Globus pallidus (tissue), 1 donor: ENCODE measurements around the gene ZFP36L1.
"Not testable (repeated sequence)": the region's sequence is repeated elsewhere in the genome, so short reads cannot be mapped to it uniquely, and the experiment has no call there.

Experiments
- DNase-seq: peaks from one replicate; pipeline ENCODE4 v3.0.0-alpha.2; 2015; ENCODE audit warnings: low spot score

The ZFP36L1 gene

DNA sequence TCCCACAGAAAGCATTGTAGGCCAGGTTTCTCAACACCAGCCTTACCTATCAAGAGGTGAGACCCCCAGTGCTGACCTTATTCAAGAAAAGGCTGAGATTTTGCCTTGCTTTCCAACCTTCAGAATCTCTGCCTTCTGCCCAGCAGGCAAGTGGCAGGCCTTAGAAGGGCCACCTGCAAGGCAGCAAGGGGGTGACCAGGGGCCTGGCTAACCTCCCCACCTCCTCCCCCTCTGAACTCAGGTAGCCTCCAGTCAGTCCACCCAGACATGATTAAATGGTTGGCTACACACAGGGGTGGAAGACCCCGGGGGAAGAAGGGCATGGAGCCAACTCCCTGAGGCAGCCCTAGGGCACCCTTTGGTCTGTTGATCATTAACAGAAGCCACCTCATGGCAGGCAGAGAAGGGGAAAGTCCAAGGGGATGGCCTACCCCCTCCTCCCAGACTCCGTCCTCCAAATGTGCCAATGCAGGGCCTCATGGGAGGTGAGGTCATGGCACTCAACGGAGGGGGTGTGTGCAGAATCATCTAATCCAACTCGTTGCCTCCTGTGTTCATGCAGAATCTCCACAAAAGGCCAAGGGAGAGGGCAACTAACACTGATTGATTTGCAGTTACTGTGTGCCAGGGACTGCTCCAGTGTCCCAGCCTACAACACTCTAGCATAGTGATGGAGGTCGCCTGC is 8.5 kb downstream of the ZFP36L1 start:
- DNase-seq, result no peak

DNA sequence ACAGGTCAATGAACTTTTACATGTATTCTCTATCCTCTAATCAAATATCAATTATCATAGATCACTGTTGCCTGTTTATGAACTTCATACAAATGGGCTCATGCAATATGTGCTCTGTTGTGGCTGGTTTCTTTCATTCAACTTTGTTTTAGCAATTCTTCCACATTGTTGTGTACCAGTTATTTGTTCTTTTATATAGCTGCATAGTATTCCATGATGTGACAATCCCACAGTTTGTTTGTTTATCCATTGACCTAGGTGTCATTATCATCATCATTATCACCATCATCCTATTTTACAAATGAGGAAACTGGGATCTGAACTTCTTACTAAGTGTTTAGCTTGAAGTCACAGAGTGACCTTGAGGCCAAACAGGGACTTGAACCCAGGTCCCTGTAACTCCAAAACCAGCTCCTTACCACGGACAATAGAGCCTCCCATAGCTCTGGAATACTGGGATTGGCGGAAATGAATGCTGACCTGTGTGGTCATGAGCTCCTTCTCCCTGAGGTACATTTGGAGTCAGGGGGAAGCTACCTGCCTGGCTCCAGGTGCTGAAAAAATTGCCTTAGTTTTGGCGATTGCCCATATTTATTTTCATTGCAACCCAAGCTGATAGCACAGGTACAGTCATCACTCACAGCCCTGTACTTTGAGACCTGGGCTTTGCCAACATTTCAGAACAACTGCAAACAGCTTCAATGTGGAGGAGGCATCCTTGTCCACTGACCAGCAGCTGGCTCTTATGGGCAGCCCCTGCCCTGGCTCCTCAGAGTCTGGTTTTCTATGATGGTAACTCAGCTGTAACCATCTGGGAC is 9.2 kb downstream of the ZFP36L1 start:
- no peak for DNase-seq

DNA sequence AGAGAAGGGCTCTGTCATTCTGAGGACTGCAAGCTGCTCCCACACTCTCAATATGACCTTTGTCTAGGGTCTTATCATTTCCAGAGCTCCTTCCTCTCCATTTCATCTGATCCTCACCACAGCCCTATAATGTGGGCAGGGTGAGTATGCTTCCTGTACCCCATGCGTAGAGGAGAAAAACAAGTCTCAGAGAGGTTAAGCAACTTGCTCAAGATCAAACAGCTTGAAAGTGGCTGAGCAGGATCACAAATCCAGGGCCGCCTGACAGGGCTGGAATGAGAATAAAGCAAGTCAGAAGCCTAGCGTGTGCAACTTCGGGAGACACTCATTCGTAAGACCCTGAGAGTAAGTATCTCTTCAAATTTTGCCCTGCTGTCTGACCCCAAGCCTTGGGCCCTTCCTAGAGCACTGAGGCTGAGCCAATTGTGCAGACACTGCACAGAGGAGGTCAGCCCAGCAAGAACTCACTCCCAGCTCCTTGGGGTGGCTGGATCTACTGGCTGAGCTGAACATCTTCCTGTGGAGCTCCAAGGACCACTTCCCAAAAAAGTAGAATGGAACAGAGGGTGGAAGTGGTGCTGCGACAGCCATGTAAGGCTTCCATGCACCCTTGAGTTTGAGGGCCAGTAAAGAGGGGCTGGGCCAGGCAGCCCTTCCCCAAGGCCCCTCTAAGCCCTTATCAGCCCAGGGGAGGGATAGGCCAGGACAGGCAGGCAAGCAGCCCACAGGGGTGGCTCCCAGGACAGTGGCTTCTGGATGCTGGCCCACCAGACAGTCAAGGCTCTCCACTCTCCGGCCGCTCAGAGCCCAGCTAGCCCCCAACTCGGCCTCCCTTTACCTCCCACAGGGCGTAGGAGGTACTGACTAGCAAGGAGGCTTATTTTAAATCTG is 10.5 kb downstream of the ZFP36L1 start:
- no peak for DNase-seq

DNA sequence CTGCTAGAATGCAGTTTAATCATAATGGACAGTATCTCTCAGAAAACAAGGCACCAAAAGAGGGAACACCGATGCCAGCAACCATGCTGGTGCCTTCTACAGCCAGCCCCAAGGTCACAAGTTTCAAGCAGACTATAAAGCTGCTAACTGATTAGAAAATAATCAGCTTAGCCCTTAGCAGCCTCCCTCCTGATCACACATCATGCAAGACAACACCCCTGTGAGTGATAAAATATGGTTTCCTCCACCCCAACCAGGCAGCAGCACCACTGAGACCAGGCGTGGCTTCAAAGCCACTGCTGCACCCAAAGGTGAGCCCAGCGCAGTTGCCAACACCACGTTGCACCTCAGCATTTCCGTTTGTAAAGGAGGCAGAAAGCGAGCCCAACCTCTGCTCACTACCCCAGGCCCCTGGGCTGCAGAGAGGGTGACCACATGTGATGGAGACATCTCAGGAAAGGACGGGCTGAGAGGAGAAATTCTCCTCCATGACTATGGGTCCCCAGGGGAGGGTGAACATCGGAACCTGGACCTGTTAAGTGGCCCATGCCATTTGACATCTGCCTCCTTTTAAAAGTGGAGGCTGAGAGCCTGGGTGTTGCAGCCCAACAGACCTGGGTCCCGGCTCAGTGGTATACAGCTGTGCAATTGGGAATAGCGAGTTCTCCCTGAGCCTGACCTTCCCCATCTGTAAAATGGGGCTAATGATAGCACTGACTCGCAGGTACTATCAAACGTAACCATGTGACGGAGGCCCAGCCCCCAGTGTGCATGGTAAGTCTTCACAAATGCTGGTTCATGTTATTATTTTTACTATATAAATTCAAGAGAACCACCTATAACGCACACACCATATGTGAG is 11.5 kb downstream of the ZFP36L1 start:
- no peak for DNase-seq

DNA sequence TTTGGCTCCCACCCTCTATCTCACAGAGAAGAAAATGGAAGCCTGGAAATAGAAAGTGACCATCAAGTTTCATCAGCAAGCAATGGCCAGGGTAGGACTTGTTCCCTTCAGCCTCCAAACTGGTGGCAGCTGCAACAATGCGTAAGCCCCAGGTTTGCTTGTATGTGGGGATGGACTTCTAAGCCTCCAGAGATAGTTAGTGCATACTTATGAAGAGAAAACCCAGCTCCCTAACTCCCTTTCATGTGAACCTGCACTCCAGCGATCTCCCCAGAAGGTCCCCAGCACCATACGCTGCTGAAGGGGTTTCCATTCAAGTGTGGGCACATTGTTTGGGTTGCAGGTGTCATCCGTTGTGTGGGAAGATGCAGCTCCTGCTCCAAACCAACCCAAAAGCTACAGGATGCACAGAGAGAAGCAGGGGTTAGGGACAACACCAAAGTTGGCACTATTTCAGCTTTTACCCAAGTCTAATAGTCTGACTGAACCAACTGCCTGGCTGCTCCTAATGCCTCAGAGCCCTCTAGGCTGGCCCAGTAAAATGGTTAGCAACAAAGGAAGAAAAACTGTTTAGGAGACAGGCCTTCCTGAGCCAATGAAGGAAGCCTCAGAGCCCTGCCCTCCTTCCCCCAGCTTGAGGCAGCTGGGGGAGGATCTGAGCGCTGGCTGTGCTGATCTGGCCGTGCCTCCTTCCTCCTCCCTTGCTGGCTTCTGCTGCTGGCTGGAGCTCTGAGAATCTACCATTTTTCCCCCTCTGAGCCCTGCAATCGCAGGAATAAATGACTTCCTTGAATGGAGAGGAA is 12.3 kb downstream of the ZFP36L1 start:
- peak; percentile 58 for DNase-seq

DNA sequence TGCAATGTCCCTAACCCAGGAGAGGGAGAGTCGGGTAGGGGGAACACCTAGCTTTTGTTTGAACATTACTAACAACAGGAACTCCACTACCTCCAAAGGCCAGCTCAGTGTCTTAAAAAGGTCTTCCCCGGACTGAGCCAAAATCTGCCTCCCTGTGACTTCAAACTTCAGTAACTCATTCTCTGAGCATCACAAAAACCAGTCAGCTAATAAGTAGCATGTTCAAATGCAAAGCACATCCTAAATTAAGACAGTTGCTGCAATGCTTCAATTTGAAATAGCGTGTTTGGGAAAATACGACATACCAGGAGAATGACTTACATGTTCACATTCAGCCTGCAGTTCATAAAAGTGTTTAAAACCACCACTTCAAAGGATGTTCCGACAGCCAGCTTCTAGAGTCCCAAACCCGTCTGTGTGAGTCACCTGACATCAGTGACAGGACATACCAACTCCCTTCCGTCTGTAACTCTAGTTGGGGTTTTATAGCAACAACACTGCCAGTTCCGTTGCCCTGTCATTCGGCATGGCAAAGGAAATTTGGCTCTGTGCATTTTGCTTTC is 13.0 kb downstream of the ZFP36L1 start:
- DNase-seq, result no peak

DNA sequence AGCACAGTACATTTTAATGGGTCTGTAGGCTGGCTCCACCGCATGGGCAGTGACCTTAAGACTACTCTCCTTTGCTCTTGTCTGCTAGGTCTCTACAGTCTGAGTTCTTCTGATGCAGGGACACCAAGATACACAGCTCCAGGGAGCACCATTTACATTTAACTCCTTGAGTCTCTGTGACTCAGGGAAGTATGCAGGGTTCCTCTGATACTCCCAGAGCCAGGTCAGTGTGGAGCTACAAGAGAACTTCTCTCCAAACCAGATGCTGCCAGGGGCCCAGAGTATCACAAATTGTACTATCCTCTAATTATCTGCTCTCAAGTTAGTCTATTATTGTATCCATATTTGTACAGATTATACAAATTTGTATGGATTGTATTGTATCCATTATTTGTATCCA is 15.2 kb downstream of the ZFP36L1 start:
- no peak for DNase-seq

DNA sequence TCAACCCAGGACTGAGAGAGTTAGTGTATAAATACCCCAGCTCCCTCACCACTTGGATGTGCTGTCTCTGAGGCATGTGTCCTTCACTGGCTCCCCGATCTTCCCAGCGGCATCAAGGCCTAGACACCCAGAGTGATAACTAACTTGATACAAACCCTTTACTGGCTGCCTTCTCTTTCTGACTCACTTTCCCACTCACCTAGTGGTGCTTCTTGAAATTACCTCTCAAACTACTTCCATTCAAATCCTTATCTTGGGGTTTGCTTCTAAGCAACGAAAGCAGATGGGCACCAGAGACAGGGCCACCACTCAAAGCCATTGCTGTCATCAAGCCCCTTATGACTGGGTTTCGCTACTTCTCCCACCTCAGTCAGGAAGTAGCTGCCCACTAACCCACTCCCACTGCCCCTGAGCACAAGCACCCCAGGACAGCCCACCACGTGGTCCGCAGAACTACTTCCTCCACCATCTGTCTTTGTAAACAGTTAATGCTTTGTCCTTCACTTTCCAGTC is 17.2 kb downstream of the ZFP36L1 start:
- no peak for DNase-seq

DNA sequence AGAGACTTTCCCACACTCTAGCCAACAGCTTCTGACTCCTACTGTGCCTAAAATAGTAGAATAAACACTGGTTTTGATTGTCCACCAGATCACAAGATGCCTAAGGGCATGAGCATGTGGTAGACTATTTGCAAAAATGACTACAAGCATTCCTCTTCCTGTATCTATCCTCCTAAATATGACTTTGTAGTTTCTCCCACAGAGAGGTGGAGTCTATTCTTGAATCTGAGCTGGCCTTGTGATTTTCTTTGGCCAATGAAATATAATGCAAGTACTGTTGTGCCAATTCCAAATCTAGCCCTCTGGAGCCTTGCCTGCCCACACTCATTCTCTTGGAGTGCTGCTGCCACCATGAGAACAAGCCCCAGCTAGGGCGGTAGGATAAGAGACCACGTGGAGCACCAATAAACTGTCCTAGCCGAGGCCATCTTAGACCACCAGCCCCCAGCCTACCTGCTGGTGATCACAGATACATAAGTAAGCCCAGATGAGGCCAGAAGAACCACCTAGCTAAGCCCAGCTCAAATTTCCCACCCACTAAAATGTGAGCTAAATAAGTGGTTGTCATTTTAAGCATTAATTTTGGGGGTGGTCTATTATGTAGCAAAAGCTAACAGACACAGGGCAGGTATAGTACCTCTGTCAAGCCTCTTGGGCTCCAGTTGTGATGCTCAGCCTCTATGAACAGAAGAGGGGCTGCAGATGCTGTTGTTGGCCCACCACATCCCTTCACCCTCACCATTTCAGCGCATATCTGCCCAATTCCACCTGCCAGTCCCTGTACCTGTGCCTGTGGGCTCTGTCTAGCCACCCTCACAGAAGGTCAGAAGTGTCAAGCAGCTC is 17.9 kb downstream of the ZFP36L1 start:
- no peak for DNase-seq

DNA sequence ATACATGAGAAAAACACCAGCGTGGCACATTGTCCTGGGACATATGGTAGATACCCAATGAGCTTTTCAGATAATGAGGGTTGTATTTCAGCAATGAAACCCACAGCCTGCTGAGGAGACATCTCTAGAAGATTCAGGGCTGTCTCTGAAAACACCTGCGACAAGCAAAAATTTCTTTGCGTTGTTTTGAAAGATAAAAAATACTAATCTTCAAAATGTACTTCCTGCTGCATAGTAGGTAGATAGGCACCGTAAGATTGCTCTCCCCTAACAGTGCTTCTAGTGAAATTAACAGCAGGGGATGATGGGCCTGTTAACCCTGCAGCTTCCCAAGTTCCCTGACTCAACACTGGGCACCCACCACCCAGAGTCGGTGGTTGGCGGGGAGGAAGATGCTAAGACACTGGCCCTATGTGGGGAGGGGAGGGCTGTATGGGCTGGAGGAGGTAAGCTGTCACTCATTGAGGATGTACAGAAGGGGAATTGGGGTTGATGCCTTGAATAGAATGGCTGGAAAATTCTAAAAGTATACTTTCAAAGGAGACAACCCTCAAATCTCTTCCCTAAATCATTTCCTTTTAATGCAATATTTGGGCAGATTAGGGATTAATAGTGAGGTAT is 20.0 kb downstream of the ZFP36L1 start:
- no peak for DNase-seq

DNA sequence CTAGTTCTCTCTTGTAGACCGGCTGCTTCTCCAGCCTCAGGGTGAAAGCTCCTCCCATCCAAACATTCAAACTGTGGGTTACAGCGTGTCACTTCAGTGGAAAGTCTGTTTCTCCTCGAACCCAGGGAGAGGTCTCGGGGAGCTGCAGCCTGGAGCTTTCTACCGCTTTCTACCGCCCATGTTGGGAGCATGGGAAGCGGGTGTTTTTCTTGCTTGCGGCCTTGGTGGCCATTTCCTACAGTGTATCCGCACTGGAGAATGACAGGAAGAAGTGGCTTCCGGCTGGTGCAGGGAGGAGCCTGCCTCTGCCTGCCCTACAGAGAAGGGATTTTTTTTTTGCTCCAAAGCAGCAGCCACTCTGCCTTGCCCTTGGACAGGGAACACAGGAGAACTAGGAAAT is 21.2 kb downstream of the ZFP36L1 start:
- DNase-seq, result no peak

DNA sequence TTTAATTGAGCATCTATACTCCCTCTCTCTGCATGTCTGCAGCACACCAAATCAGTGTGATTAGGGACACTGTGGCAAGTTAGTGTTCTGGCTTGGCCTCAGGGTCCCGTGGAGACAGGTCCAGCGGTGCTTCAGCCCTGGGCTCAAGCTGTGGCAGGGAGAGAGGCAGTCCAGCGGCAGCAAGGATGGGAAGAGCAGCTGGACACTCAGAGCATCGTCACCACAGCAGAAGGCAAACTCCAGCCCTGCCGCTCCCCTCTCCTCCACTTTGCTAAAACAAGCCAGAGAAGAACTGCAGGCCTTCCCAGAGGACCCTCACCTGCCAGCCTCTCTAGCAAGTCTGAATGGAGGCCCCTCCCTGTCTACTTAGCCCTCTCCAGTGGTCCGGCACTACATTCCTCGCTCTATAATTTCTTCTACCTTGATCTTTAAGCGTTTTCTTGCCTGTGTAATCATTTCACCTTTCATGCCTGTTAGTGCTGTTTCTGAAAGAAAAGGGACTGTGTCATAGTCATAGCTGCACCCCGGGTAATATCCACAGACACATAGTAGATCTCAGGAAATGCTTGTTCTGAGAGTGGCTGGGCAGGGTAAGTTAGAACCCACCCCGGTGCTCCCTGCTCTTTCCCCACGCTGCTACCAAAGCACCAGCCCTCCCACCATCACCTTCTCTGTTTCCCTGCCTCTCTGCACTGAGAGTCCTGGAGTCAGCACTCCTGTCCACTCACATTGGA is 22.1 kb downstream of the ZFP36L1 start:
- DNase-seq, result no peak

DNA sequence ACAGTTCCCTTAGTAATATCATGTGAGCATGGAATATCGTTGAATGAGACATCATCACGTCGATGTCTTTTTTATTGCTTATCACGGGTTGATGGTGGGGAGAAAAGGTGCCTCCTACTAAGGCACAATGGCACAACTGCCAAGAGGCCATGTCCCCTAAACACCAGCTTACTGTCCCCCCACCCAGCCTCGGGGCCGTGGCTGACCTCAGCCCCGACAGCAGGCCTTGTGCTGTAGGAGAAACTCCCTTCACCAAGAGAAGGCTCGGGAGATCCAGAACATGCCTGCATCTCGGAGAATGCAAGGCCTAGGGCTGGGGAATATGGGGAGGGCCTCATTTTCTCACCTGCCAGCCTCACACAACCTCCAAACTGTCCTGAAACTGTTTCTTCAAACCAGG is 22.8 kb downstream of the ZFP36L1 start:
- DNase-seq, result no peak

DNA sequence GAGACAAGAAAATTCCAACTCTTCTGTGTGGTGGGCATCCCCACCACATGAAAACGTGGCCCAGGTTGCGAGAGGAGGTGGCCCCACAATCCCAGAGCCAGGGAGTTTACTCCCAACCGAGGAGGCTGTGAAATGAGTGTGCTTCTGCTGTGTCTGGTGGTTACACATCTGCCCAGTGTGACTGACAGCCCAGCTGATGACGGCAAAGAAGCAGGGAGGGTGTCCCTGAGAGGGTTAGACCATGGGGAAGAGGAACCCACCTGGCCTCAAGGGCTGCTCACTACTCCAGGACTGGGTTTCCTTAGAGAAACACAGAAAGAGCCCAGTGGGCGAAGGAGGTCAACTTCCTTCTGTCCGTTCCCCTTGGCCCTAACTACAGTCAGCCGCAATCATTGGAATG is 24.6 kb downstream of the ZFP36L1 start:
- DNase-seq, result no peak

DNA sequence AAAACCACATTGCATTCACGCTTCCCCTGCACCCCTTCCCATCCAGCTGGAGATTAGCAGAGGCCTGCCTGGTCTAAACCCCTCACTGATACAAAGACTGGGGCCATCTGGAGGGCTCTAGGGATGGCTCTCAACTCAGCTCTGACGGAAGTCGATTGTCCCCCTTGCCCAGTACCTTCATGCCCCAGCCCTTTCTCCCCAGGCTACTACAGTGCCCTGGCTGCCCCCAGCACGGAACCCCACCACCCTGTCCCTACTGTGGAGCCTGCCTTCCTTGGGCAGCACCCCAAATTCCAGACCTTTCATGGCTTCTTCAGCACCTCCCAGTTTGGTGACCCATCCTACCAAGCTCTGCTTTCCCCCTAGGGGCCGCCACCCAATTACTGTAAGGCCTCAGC is 25.6 kb downstream of the ZFP36L1 start:
- DNase-seq, result no peak

DNA sequence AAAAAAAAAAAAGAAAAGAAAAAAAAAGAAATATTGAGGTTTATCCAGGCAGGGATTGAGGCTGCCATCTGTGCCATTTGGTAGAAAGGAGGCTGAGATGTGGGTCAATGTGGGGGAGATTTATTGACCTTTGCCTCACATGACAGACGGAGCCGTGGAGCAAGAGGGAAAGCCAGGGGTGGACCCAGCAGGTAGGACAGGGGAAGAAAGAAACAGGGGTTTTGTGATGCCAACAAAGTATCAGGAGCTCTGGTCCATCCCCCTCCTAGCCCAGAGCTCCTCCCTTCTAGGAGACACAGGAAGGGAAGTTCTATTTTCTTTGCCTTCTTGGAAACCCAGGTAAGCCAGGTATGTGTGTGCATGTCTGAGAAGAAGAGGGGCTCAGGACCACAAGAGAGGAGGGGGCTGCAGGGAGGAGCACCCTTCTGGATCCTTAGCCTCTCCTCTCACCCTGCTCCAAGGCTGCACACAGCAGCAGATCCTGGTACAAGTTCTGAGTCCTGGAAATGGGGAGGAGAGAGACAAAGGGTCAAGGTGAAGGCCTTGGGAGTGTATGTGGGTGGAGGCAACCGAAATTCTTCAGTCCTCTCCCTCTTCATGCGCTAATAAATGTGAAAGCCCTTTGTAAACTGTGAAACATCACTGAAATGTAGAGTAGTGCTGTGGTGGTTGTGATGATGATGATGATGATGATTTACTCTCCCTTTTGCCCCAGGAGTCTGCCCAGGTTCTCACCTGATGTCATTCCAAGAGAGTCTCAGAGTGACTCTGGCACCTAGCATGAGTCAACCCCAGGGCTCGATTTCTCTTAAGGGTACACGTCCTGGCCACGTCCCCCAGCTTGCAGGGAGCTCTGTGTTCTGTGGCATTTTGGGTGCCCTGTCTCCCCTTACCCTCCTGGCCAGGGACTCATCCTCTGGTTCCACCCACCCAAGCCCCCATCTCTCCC is 26.3 kb downstream of the ZFP36L1 start:
- DNase-seq, result no peak

DNA sequence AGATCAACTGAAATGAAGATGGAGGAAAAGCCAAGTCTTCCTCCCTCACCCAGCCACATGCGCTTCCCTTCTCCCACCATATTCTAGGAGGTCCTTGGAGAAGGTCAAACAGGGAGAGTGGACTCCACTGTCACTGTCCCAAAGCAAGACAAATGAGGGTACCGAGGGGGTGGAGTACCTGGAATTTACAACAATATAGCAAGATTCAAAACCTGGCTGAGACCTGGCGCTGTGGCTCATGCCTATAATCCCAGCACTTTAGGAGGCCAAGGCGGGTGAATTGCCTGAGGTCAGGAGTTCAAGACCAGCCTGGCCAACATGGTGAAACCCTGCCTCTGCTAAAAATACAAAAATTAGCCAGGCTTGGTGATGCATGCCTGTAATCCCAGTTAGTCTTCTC is 29.0 kb downstream of the ZFP36L1 start:
- DNase-seq, result not testable (repeated sequence)
